Left lobe of liver (tissue), 2 donors: ENCODE results near the gene HELB. TPM values are rescaled to one million over a fixed set of nuclear protein-coding genes. Genes with fewer than 3 reads are reported as not detected.

ENCODE experiments used
- ATAC-seq: fragments of 200-7000 bp; cut with Tn5 transposase; one replicate; pipeline ENCODE4 v1.9.1; 2020; ENCODE audit warnings: mild to moderate bottlenecking, moderate library complexity
- DNase-seq: peaks from one replicate; pipeline ENCODE4 v3.0.0-alpha.2; 2020; ENCODE audit warnings: low spot score
- total RNA-seq: library from RNA; stranded (reverse); gene quantifications from one replicate; pipeline ENCODE4 v1.2.1, GENCODE V29; 2021
- donor health status: DM: no; HTN: no; CAD: no; lungs with moderate emphysema.
- donor health status: DM: no; HTN: yes; CAD: no.

The HELB gene
- total RNA-seq, 1 donor from 2014 or later: 1.1 TPM

DNA sequence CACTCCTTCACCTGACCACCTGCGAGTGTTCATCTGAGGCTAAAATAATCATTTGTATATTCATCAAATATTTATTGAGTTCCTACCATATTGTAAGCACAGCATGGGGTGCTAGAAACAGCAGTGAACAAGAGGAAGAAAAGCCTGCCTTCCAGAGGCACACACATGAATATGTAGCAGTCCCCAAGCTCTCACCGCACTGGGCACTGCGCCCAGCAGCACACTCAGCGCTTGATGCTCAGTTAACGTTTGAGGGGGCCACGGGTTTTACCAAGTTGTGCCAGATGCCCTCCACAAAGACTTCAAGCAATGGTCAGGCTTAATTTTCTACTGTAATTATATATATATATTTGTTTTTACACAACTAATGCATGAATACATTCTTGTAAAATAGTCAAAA lies 52.0 kb downstream of the HELB start:
- DNase-seq (no peak), ATAC-seq (no peak)

DNA sequence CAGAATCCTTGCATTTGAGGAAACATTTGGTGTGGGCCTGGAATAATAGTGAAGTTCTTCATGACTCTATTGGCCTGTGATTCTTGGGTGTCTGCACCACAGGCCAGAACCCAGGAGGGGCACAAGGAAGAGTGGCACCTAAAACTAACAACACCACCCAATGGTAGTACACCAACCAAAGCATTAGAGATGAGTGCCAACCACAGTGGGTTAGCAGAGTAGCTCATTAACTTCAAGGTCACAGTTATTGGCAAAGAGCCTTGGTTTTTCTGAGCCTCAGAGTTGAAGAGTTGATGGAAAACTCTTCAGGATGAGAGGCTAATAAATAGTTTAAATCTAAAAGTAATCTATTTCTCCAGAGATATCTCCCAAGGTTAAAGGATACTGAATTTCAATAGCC lies 57.0 kb downstream of the HELB start:
- DNase-seq (no peak), ATAC-seq (no peak)

DNA sequence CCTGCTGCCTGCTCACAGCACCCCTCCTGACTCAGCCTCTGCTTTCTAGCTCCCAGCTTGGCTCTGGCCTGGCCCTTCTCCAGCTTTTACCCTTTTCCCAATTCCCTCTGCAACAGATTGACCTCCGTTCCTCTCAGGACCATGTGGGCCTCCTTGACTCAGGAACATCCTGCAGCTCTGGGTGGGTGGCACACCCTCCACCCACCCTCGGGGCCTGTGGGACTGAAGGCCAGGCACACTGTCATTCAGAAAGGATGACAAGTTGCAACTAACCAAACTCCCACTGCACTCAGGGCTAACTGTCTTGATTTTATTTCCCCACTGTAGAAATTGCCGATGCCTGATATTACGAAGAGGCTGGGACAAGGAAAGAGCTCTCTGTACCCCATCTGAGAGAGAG lies 59.4 kb downstream of the HELB start:
- no peak for DNase-seq
- ATAC-seq: no peak

DNA sequence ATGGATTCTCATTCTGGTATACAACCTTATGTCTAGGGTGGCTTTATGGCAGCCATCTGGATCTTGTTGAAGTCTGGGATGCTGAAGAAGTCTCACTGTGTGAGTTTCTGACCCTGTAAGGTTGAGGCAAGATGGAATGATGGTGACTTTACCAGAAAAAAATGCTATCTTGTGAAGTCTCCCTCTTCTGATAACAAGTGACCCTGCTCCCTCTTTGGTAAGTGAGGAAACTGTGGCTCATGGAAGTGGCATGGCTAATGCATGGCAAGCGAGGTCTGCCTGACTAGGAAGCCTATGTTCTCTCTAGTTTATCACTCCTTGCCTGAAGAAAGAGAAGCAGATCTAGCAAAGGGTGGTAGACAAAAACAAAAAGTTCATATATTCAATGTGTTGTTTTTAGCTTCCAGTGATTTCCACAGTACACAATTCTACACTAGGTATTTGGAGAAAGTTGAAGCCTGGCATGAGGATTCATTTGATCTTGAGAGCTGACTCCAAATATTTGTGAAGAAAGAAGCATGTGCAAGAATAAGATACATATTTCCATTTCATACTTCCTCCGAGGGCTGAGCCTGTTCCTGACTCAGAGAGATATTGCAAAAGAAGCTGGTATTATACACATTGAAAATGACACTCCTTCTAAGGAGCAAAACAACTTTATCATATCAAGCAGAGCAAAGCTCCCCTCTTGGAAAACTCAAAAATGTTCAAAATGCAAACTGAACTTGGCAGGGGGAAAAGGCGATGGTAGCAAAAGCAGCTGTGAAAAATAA lies 63.6 kb downstream of the HELB start:
- no peak for DNase-seq
- ATAC-seq: no peak

DNA sequence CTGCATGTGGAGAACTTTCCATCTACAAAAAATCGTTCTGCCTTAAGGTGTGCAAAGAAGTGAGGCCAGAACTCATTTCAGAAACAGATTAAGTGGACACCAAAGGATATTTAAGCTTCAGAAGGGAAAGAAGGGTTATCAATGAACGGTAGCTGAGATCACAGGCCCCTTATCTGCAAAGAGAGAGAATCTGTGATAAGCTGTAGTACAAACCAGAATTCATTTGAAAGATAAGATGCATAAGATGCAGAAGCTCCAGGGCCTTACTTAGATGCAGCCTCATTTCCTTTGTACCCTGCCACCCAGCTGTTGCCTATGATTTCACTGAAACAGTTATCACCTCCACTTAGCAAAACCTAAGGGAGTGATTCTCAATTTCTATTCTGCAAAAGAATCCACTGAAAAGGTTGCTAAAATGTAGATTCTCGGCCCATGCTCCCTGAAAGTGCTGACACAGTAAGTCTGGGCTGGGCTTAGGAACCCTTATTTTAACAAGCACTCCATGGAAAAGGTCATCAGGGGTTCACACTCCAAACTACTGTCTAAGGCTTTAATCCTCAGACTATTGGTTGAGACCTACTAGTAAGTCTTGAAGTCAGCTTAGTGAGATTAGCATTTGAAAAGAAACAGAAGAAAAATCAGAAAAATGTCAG lies 64.8 kb downstream of the HELB start:
- DNase-seq (no peak), ATAC-seq (no peak)

DNA sequence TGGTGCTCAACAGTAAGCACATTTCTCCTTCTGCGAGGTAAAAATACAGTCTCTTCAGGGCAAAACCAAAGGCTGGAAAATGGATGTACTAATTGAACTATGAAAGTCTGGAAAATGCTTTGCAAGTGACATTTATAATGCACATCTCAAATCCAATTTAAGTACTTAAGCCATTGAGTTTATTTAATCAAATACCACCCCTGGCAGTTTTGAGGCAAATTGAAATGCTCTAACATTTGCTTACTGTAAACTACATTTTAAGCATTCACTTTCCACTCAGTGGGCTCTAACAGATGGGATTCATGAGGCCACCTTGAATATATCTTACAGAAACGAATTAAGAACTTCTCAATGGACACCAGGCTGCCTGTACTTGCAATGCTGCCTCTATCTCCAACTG lies 69.7 kb downstream of the HELB start:
- ATAC-seq: no peak
- DNase-seq: no peak

DNA sequence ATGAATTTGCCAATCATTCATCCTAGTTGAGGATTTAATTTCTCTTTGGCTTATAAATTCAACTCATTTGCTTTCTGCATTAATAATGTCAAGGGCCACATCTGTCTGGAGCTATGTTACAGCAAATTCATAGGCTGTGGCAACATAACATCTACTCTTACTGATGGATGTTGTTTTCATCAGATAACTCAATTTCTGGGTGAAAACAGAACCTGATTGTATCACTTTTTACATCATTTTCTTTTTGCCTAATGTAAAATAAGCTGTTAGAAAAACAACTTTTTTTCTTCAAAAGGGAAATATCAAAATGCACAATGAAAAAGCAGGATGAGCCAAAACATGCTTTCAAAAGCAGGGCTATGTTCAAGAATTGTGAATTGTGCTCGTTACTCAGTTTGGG lies 73.3 kb downstream of the HELB start:
- ATAC-seq: no peak
- no peak for DNase-seq

DNA sequence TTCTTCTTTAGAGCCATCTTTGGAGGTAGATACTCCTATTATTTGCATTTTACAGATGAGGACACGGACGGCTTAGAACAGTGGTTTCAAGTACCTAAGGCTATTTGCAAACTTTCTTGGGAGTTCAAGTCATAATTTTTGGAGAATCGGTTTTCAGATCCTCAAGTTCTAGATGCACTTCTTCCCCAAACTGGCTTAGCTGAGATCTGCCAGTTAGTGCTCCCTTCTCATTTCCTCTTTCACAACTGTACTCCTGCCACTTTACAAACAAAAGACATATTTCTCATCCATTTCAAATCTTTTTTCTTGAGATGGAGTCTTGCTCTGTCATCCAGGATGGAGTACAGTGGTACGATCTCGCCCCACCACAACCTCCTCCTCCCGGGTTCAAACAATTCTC lies 77.3 kb downstream of the HELB start:
- ATAC-seq (no peak), DNase-seq (no peak)

DNA sequence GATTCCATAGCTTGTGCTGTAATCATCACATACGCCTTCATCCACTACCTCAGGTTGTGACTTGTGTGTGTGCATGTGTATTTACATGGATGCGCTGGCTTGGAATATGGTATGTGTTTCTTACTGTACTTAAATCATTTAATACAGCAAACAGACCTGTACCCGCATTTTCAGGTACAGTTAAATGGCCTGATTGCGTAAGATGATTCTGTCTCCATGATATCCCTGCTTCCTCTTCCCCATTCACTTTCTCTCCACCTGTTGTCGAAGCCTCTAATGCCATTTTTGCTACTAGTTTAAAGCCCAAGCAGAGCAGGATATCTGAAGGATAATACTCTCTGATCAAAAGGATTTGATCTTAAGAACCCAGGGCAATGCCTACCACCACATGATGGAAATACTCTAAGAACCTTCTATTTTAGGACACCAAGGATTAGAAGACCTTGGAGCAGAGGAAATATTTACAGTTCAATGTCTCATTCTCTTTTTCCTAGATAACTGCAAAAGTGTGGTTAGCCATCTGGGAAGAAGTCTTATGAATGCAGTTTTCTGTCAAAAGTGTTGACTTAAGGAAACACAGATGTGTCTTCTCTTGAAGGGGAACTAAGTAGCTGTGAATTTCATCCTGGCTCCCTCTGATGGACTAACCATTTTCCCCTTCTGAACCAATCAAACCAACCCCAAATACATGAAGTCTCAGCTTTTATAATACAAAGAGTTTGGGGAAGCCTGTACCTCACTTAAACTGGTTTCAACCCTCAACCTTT lies 78.7 kb downstream of the HELB start:
- DNase-seq (no peak), ATAC-seq (no peak)

DNA sequence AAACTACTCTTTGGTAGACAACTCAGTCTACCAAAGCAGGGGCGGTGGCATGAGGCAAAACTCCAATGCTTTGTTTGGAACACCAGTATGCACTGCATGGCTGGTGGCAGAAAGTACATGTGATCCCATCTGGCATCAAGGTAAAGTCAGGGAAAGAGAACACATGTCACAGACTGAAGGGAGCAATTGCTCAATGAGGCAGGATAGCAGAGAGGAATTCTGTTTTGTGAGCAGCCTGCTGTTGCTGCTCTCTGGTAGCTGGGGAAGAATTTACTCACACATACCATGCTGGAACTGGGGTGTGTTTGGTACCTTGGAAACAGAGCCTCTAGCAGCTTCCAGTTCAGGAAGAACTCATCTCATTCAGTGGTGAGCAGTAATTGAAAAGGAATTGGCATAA lies 84.8 kb downstream of the HELB start:
- DNase-seq: no peak
- ATAC-seq: no peak

Other genes with a start within 250 kb of the HELB start
- 8.4 TPM for gene LLPH, start 171.7 kb upstream of the HELB start, total RNA-seq
- gene TMBIM4, start 132.5 kb upstream of the HELB start, total RNA-seq: 73.2 TPM
- 1.7 TPM for gene IRAK3, start 113.3 kb upstream of the HELB start, total RNA-seq